ENCODE measurements around the gene PCSK5.

PCSK5 gene

GRCh38 chr9:76310991-76311390 is 420.5 kb downstream of the PCSK5 start:
- Histone ChIP-seq H3K18ac (ENCODE audit: low read depth in 1 of 2, low read length in 2 of 2) (no peak overlapping the region), H3K9ac (ENCODE audit: low read length) (no peak overlapping the region), H3K36me3 (ENCODE audit: control insufficient read depth in 1 of 2, insufficient read depth in 2 of 2, low read depth in 1 of 2, low read length in 2 of 2) (no peaks in the 10 kb centered on the region), H4K91ac (ENCODE audit: low read length) (no peak overlapping the region), H3K79me1 (replicated peaks; ENCODE audit: low read length, poor library complexity, severe bottlenecking) (no peaks in the 10 kb centered on the region), H4K8ac (ENCODE audit: low read length) (no peak overlapping the region), H2AFZ (ENCODE audit: low read depth, low read length) (no peak overlapping the region), H2BK15ac (ENCODE audit: low read depth, poor library complexity, severe bottlenecking) (no peak overlapping the region), H3K23ac (ENCODE audit: low read length in 2 of 2) (no peak overlapping the region), H3K4ac (ENCODE audit: low read depth in 1 of 2, low read length in 2 of 2) (no peak overlapping the region), H3K27me3 (ENCODE audit: control insufficient read depth in 1 of 2, insufficient read depth in 1 of 2, low read length in 2 of 2) (peaks cover 3 to 4% of the 10 kb centered on the region in 2 experiments), H3K4me1 (ENCODE audit: control insufficient read depth, insufficient read depth, low read depth, low read length) (no peaks in the 10 kb centered on the region), H3K9me3 (ENCODE audit: control insufficient read depth, low read length) (no peaks in the 10 kb centered on the region), H3K14ac (ENCODE audit: low read length in 2 of 2) (no peak overlapping the region), H2AK5ac (ENCODE audit: low read length, severe bottlenecking) (no peak overlapping the region), H3K27ac (ENCODE audit: low read length, poor library complexity, severe bottlenecking) (no peak overlapping the region), H3K4me2 (ENCODE audit: low read length, poor library complexity, severe bottlenecking) (no peak overlapping the region), H2BK120ac (ENCODE audit: low read depth, low read length) (no peak overlapping the region), H2BK5ac (ENCODE audit: low read depth, low read length, poor library complexity, severe bottlenecking) (no peak overlapping the region), H2BK12ac (ENCODE audit: low read length in 2 of 2) (no peak overlapping the region), H3K4me3 (ENCODE audit: insufficient read depth in 1 of 2, low read depth in 1 of 2, low read length in 2 of 2) (no peak overlapping the region)
- WGBS = 90% methylated on average over 3 of the region's 5 CpGs
- no peak for DNase-seq

- Histone ChIP-seq H3K4ac (ENCODE audit: low read depth in 1 of 2, low read length in 2 of 2) (no peak overlapping the region), H3K9me3 (ENCODE audit: control insufficient read depth, low read length) (no peaks in the 10 kb centered on the region)
- no peak for DNase-seq
Measured at GRCh38 chr9:76311537-76311936, 421.1 kb downstream of the PCSK5 start.

GRCh38 chr9:76313771-76314170 is 423.3 kb downstream of the PCSK5 start:
- no peak overlapping the region for H3K27ac ChIP-seq (ENCODE audit: low read length, poor library complexity, severe bottlenecking)
- 100% methylated on average over 1 of the region's 2 CpGs for WGBS
- no peaks in the 10 kb centered on the region for H3K36me3 ChIP-seq (ENCODE audit: control insufficient read depth in 1 of 2, insufficient read depth in 2 of 2, low read depth in 1 of 2, low read length in 2 of 2)
- DNase-seq = no peak
- no peaks in the 10 kb centered on the region for H3K9me3 ChIP-seq (ENCODE audit: control insufficient read depth, low read length)
- H3K4me3 ChIP-seq (ENCODE audit: insufficient read depth in 1 of 2, low read depth in 1 of 2, low read length in 2 of 2) = no peak overlapping the region
- H2AFZ ChIP-seq (ENCODE audit: low read depth, low read length) = no peak overlapping the region
- no peak overlapping the region for H3K23ac ChIP-seq (ENCODE audit: low read length in 2 of 2)
- no peak overlapping the region for H3K14ac ChIP-seq (ENCODE audit: low read length in 2 of 2)
- no peaks in the 10 kb centered on the region for H3K4me1 ChIP-seq (ENCODE audit: control insufficient read depth, insufficient read depth, low read depth, low read length)
- no peaks in the 10 kb centered on the region for H3K27me3 ChIP-seq (ENCODE audit: control insufficient read depth in 1 of 2, insufficient read depth in 1 of 2, low read length in 2 of 2)
- no peak overlapping the region for H2BK120ac ChIP-seq (ENCODE audit: low read depth, low read length)
- no peak overlapping the region for H3K4ac ChIP-seq (ENCODE audit: low read depth in 1 of 2, low read length in 2 of 2)
- H3K9ac ChIP-seq (ENCODE audit: low read length) = no peak overlapping the region
- no peak overlapping the region for H3K18ac ChIP-seq (ENCODE audit: low read depth in 1 of 2, low read length in 2 of 2)
- H4K91ac ChIP-seq (ENCODE audit: low read length) = no peak overlapping the region
- H4K8ac ChIP-seq (ENCODE audit: low read length) = no peak overlapping the region
- H2BK12ac ChIP-seq (ENCODE audit: low read length in 2 of 2) = no peak overlapping the region
- no peak overlapping the region for H2BK5ac ChIP-seq (ENCODE audit: low read depth, low read length, poor library complexity, severe bottlenecking)
- no peaks in the 10 kb centered on the region for H3K79me1 ChIP-seq (replicated peaks; ENCODE audit: low read length, poor library complexity, severe bottlenecking)
- H2AK5ac ChIP-seq (ENCODE audit: low read length, severe bottlenecking) = no peak overlapping the region
- H2BK15ac ChIP-seq (ENCODE audit: low read depth, poor library complexity, severe bottlenecking) = no peak overlapping the region
- H3K4me2 ChIP-seq (ENCODE audit: low read length, poor library complexity, severe bottlenecking) = no peak overlapping the region

More at GRCh38 chr9:76311537-76311936, 421.1 kb downstream of the PCSK5 start:
- Histone ChIP-seq H2BK12ac (ENCODE audit: low read length in 2 of 2) (no peak overlapping the region), H2AK5ac (ENCODE audit: low read length, severe bottlenecking) (no peak overlapping the region), H2BK5ac (ENCODE audit: low read depth, low read length, poor library complexity, severe bottlenecking) (no peak overlapping the region), H3K27me3 (ENCODE audit: control insufficient read depth in 1 of 2, insufficient read depth in 1 of 2, low read length in 2 of 2) (peaks cover 3 to 4% of the 10 kb centered on the region in 2 experiments), H3K23ac (ENCODE audit: low read length in 2 of 2) (no peak overlapping the region), H3K36me3 (ENCODE audit: control insufficient read depth in 1 of 2, insufficient read depth in 2 of 2, low read depth in 1 of 2, low read length in 2 of 2) (no peaks in the 10 kb centered on the region), H3K4me3 (ENCODE audit: insufficient read depth in 1 of 2, low read depth in 1 of 2, low read length in 2 of 2) (no peak overlapping the region), H3K4me2 (ENCODE audit: low read length, poor library complexity, severe bottlenecking) (no peak overlapping the region), H3K18ac (ENCODE audit: low read depth in 1 of 2, low read length in 2 of 2) (no peak overlapping the region), H4K8ac (ENCODE audit: low read length) (no peak overlapping the region), H3K27ac (ENCODE audit: low read length, poor library complexity, severe bottlenecking) (no peak overlapping the region), H2AFZ (ENCODE audit: low read depth, low read length) (no peak overlapping the region), H3K4me1 (ENCODE audit: control insufficient read depth, insufficient read depth, low read depth, low read length) (no peaks in the 10 kb centered on the region), H3K14ac (ENCODE audit: low read length in 2 of 2) (no peak overlapping the region), H3K79me1 (replicated peaks; ENCODE audit: low read length, poor library complexity, severe bottlenecking) (no peaks in the 10 kb centered on the region), H4K91ac (ENCODE audit: low read length) (no peak overlapping the region), H3K9ac (ENCODE audit: low read length) (no peak overlapping the region), H2BK15ac (ENCODE audit: low read depth, poor library complexity, severe bottlenecking) (no peak overlapping the region), H2BK120ac (ENCODE audit: low read depth, low read length) (no peak overlapping the region)
- 96% methylated on average over 5 of the region's 5 CpGs for WGBS

- H3K27ac ChIP-seq (ENCODE audit: low read length, poor library complexity, severe bottlenecking) = no peak overlapping the region
- no peak overlapping the region for H3K4me3 ChIP-seq (ENCODE audit: insufficient read depth in 1 of 2, low read depth in 1 of 2, low read length in 2 of 2)
- no peak overlapping the region for H2BK15ac ChIP-seq (ENCODE audit: low read depth, poor library complexity, severe bottlenecking)
- WGBS = 100% methylated on average over 3 of the region's 4 CpGs
- H4K8ac ChIP-seq (ENCODE audit: low read length) = no peak overlapping the region
- no peaks in the 10 kb centered on the region for H3K4me1 ChIP-seq (ENCODE audit: control insufficient read depth, insufficient read depth, low read depth, low read length)
- H3K9me3 ChIP-seq (ENCODE audit: control insufficient read depth, low read length) = no peaks in the 10 kb centered on the region
- H2AFZ ChIP-seq (ENCODE audit: low read depth, low read length) = no peak overlapping the region
- H2BK120ac ChIP-seq (ENCODE audit: low read depth, low read length) = no peak overlapping the region
- H3K4me2 ChIP-seq (ENCODE audit: low read length, poor library complexity, severe bottlenecking) = no peak overlapping the region
- H3K14ac ChIP-seq (ENCODE audit: low read length in 2 of 2) = no peak overlapping the region
- no peaks in the 10 kb centered on the region for H3K36me3 ChIP-seq (ENCODE audit: control insufficient read depth in 1 of 2, insufficient read depth in 2 of 2, low read depth in 1 of 2, low read length in 2 of 2)
- DNase-seq = no peak
- H2BK5ac ChIP-seq (ENCODE audit: low read depth, low read length, poor library complexity, severe bottlenecking) = no peak overlapping the region
- H3K23ac ChIP-seq (ENCODE audit: low read length in 2 of 2) = no peak overlapping the region
- no peak overlapping the region for H2AK5ac ChIP-seq (ENCODE audit: low read length, severe bottlenecking)
- H4K91ac ChIP-seq (ENCODE audit: low read length) = no peak overlapping the region
- H3K18ac ChIP-seq (ENCODE audit: low read depth in 1 of 2, low read length in 2 of 2) = no peak overlapping the region
- H3K4ac ChIP-seq (ENCODE audit: low read depth in 1 of 2, low read length in 2 of 2) = no peak overlapping the region
- H3K79me1 ChIP-seq (replicated peaks; ENCODE audit: low read length, poor library complexity, severe bottlenecking) = no peaks in the 10 kb centered on the region
- no peaks in the 10 kb centered on the region for H3K27me3 ChIP-seq (ENCODE audit: control insufficient read depth in 1 of 2, insufficient read depth in 1 of 2, low read length in 2 of 2)
- no peak overlapping the region for H2BK12ac ChIP-seq (ENCODE audit: low read length in 2 of 2)
- no peak overlapping the region for H3K9ac ChIP-seq (ENCODE audit: low read length)
Measured at GRCh38 chr9:76314321-76314720, 423.8 kb downstream of the PCSK5 start.
